Smooth muscle cell (in vitro differentiated cells): ENCODE results near the gene NTHL1. TPM values are rescaled to one million over a fixed set of nuclear protein-coding genes. Genes with fewer than 3 reads are reported as not detected.

Experiments
- DNase-seq: peaks from one replicate; lab custom pipeline; 2025; ENCODE audit not compliant: unreplicated experiment; lab: John Stamatoyannopoulos, UW
- H2AFZ ChIP-seq: fragments of 200-600 bp; sonication (generic); 2 replicates; pipeline ENCODE4 v1.6.0; 2016; ENCODE audit warnings: antibody characterized with exemption, low read depth, mild to moderate bottlenecking
- H3F3A ChIP-seq: fragments of 200-600 bp; sonication (generic); 2 replicates; pipeline ENCODE4 v1.6.0; 2017; ENCODE audit warnings: antibody characterized with exemption, low read depth
- H3K27ac ChIP-seq: fragments of 200-600 bp; sonication (generic); 2 replicates; pipeline ENCODE4 v1.5.1; 2016; ENCODE audit warnings: low read depth, mild to moderate bottlenecking
- H3K27me3 ChIP-seq: fragments of 200-600 bp; sonication (generic); 2 replicates; pipeline ENCODE4 v1.6.1; 2016; ENCODE audit warnings: low read depth, mild to moderate bottlenecking
- H3K36me3 ChIP-seq: fragments of 200-600 bp; sonication (generic); 2 replicates; pipeline ENCODE4 v1.5.1; 2016; ENCODE audit warnings: low read depth
- H3K4me1 ChIP-seq: fragments of 200-600 bp; sonication (generic); 2 replicates; pipeline ENCODE4 v1.5.1; 2016; ENCODE audit warnings: low read depth
- H3K4me2 ChIP-seq: fragments of 200-600 bp; sonication (generic); 2 replicates; pipeline ENCODE4 v1.6.0; 2016; ENCODE audit warnings: mild to moderate bottlenecking
- H3K4me3 ChIP-seq: fragments of 200-600 bp; sonication (generic); 2 replicates; pipeline ENCODE4 v1.5.1; 2016; ENCODE audit warnings: mild to moderate bottlenecking
- H3K79me2 ChIP-seq: fragments of 200-600 bp; sonication (generic); 2 replicates; pipeline ENCODE4 v1.6.0; 2016; ENCODE audit warnings: low read depth, mild to moderate bottlenecking
- H3K9ac ChIP-seq: fragments of 200-600 bp; sonication (generic); 2 replicates; pipeline ENCODE4 v1.6.0; 2016; ENCODE audit warnings: low read depth
- H3K9me3 ChIP-seq: fragments of 200-600 bp; sonication (generic); replicated peaks from 2 replicates; pipeline ENCODE4 v1.5.1; 2016; ENCODE audit warnings: low read depth
- H4K20me1 ChIP-seq: fragments of 200-600 bp; sonication (generic); 2 replicates; pipeline ENCODE4 v1.6.0; 2016; ENCODE audit warnings: low read depth
- CTCF ChIP-seq: fragments of 200-600 bp; sonication (generic); IDR thresholded peaks from 2 replicates; pipeline ENCODE4 v1.5.1; 2017; ENCODE audit warnings: borderline replicate concordance, mild to moderate bottlenecking, antibody characterized with exemption; ENCODE audit not compliant: insufficient read depth, poor library complexity, severe bottlenecking
- WGBS: methylation state at CpG from one replicate; pipeline ENCODE4 v1.1.7; 2016; ENCODE audit warnings: low lambda C conversion rate; 5-methylcytosine and 5-hydroxymethylcytosine counted together
- polyA plus RNA-seq: library from polyadenylated mRNA; unstranded; fragments of >200 nt; fragmentation: Nextera tagmentation; extraction: Ambion mirVana; gene quantifications from 2 replicates; pipeline ENCODE4 v1.2.1, GENCODE V29; 2016
- total RNA-seq: library from RNA; depleted of rRNA; stranded (reverse); fragments of >200 nt; gene quantifications from 2 replicates; pipeline ENCODE4 v1.2.3, GENCODE V29; 2014

The NTHL1 gene
- total and polyA plus RNA-seq, 2 experiments from 2014 or later = 23.8 to 39.3 TPM

GRCh38 chr16:2056681-2057407, 9.2 kb upstream of the NTHL1 start:
- Histone ChIP-seq H3K27me3 (no peaks in the 10 kb centered on the region), H3K4me3 (no peak overlapping the region), H3K27ac (no peak overlapping the region), H3K36me3 (no peaks in the 10 kb centered on the region), H3K4me1 (no peaks in the 10 kb centered on the region), H3K9me3 (no peaks in the 10 kb centered on the region), H3F3A (no peaks in the 10 kb centered on the region), H3K79me2 (no peaks in the 10 kb centered on the region), H3K9ac (no peak overlapping the region), H4K20me1 (no peaks in the 10 kb centered on the region), H3K4me2 (no peak overlapping the region), H2AFZ (no peak overlapping the region)
- DNase-seq = no peak
- TF ChIP-seq CTCF = peak; percentile 8
- WGBS = 93% methylated on average over 19 of the region's 19 CpGs

- no peak overlapping the region for H3K9ac ChIP-seq
- H3K4me2 ChIP-seq = no peak overlapping the region
- no peak overlapping the region for H3K4me3 ChIP-seq
- no peaks in the 10 kb centered on the region for H3K9me3 ChIP-seq
- no peak overlapping the region for H3K27ac ChIP-seq
- H3K4me1 ChIP-seq = no peaks in the 10 kb centered on the region
- no peak for DNase-seq
- no peaks in the 10 kb centered on the region for H3F3A ChIP-seq
- no peaks in the 10 kb centered on the region for H4K20me1 ChIP-seq
- peaks cover 4% of the 10 kb centered on the region for H3K79me2 ChIP-seq
- H2AFZ ChIP-seq = no peak overlapping the region
- H3K36me3 ChIP-seq = no peaks in the 10 kb centered on the region
- 91% methylated on average over 15 of the region's 15 CpGs for WGBS
- no peaks in the 10 kb centered on the region for H3K27me3 ChIP-seq
- TF ChIP-seq CTCF = peak; percentile 10
Measured at GRCh38 chr16:2056077-2056476, 8.4 kb upstream of the NTHL1 start.

- no peaks in the 10 kb centered on the region for H3K27me3 ChIP-seq
- TF ChIP-seq CTCF = no peak
- H3K9ac ChIP-seq = no peak overlapping the region
- H2AFZ ChIP-seq = no peak overlapping the region
- 97% methylated on average over 28 of the region's 29 CpGs for WGBS
- no peak overlapping the region for H3K27ac ChIP-seq
- H3K4me1 ChIP-seq = no peaks in the 10 kb centered on the region
- H3K4me2 ChIP-seq = no peak overlapping the region
- H3K4me3 ChIP-seq = no peak overlapping the region
- H3K36me3 ChIP-seq = no peaks in the 10 kb centered on the region
- no peaks in the 10 kb centered on the region for H3K9me3 ChIP-seq
- H3F3A ChIP-seq = no peaks in the 10 kb centered on the region
- no peaks in the 10 kb centered on the region for H4K20me1 ChIP-seq
- peaks cover 14% of the 10 kb centered on the region for H3K79me2 ChIP-seq
- DNase-seq = no peak
Measured at GRCh38 chr16:2054543-2055245, 7.1 kb upstream of the NTHL1 start.

DNA sequence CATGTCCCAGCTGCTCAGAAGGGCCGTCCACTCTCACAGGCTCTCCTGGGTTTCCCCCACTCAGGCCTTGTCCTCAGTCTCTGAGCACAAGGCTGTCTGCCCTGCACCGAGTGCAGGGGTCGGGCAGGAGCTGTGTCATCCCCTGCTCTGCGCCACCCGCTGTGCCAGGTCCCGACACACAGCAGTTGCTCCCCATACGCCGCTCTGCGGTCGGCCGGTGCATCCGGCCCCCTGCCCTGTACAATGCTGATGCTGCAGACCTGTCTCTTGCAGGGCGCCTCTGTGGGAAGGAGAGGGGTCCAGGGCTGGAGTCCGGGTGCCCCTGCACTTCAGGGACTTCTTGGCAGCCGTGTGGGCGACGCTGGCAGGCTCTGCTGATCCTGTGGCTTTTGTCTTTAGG, 6.3 kb upstream of the NTHL1 start:
- H3F3A ChIP-seq = no peaks in the 10 kb centered on the region
- DNase-seq = no peak
- H3K4me2 ChIP-seq = no peak overlapping the region
- peaks cover 22% of the 10 kb centered on the region for H3K79me2 ChIP-seq
- H2AFZ ChIP-seq = no peak overlapping the region
- H3K9me3 ChIP-seq = no peaks in the 10 kb centered on the region
- H3K27ac ChIP-seq = no peak overlapping the region
- peaks cover 3% of the 10 kb centered on the region for H4K20me1 ChIP-seq
- WGBS = 99% methylated on average over 17 of the region's 17 CpGs
- TF ChIP-seq CTCF = no peak
- H3K4me1 ChIP-seq = peaks cover 1% of the 10 kb centered on the region
- no peak overlapping the region for H3K9ac ChIP-seq
- no peaks in the 10 kb centered on the region for H3K27me3 ChIP-seq
- no peak overlapping the region for H3K4me3 ChIP-seq
- no peaks in the 10 kb centered on the region for H3K36me3 ChIP-seq
